ENCODE measurements around the gene CEP83. TPM values are rescaled to one million over a fixed set of nuclear protein-coding genes. Genes with fewer than 3 reads are reported as not detected.

CEP83 gene
- total RNA-seq, 3 donors from 2014 or later = 13.3 to 30.0 (median 23.3) TPM

- no peak overlapping the region for H3K4me3 ChIP-seq
- no peak for DNase-seq (ENCODE audit: low spot score in 2 of 2)
- TF ChIP-seq, protein P1, sequence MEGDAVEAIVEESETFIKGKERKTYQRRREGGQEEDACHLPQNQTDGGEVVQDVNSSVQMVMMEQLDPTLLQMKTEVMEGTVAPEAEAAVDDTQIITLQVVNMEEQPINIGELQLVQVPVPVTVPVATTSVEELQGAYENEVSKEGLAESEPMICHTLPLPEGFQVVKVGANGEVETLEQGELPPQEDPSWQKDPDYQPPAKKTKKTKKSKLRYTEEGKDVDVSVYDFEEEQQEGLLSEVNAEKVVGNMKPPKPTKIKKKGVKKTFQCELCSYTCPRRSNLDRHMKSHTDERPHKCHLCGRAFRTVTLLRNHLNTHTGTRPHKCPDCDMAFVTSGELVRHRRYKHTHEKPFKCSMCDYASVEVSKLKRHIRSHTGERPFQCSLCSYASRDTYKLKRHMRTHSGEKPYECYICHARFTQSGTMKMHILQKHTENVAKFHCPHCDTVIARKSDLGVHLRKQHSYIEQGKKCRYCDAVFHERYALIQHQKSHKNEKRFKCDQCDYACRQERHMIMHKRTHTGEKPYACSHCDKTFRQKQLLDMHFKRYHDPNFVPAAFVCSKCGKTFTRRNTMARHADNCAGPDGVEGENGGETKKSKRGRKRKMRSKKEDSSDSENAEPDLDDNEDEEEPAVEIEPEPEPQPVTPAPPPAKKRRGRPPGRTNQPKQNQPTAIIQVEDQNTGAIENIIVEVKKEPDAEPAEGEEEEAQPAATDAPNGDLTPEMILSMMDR (IDR thresholded peaks at IDR 0.05) = no peak
- no peak for TF ChIP-seq POLR2AphosphoS5 (IDR thresholded peaks at IDR 0.05)
- TF ChIP-seq POLR2A (IDR thresholded peaks at IDR 0.05) = no peak
- intact Hi-C loops (cut with DNase I; ENCODE audit: low total_unique reads) = no loop called here
- H3K27ac ChIP-seq = no peak overlapping the region
- H3K27me3 ChIP-seq = no peaks in the 10 kb centered on the region
- H3K36me3 ChIP-seq = no peaks in the 10 kb centered on the region
- peaks cover 0 to 10% of the 10 kb centered on the region in 2 donors for H3K9me3 ChIP-seq
- no peaks in the 10 kb centered on the region for H3K4me1 ChIP-seq
Measured at GRCh38 chr12:94312378-94312777, 147.3 kb downstream of the CEP83 start.

DNA sequence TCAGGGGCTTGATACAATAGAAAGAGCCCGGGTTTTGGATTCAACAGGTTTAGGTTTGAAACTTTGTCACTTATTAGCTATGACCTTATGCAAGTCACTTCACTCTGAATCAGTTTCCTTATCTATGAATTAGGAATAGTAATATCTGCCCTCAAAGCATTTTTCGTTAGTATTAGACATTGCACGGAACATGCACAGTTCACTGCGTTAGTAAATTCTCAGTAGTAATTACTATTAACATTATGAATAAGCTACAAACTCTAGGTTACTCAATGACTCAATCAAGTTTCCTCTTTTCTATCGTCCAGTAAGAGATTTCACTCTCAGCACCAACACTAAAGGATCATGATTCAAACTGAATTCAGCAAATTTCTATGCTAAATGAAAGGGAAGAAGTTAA, 150.3 kb downstream of the CEP83 start:
- DNase-seq (ENCODE audit: low spot score in 2 of 2) = no peak
- intact Hi-C loops (cut with DNase I; ENCODE audit: low total_unique reads) = loop anchor here (5.0 kb wide), 1 partner anchor 898 kb away; no protein-coding TSS in a partner anchor
- H3K4me3 ChIP-seq = no peak overlapping the region
- no peak overlapping the region for H3K27ac ChIP-seq
- no peaks in the 10 kb centered on the region for H3K9me3 ChIP-seq
- no peaks in the 10 kb centered on the region for H3K27me3 ChIP-seq
- no peaks in the 10 kb centered on the region for H3K36me3 ChIP-seq
- TF ChIP-seq, protein P1 (IDR thresholded peaks at IDR 0.05) = no peak
- TF ChIP-seq POLR2A (IDR thresholded peaks at IDR 0.05) (no peak), POLR2AphosphoS5 (IDR thresholded peaks at IDR 0.05) (no peak)
- H3K4me1 ChIP-seq = no peaks in the 10 kb centered on the region

GRCh38 chr12:94308612-94309011, 151.1 kb downstream of the CEP83 start:
- TF ChIP-seq POLR2AphosphoS5 (IDR thresholded peaks at IDR 0.05) = no peak
- H3K27me3 ChIP-seq = no peaks in the 10 kb centered on the region
- intact Hi-C loops (cut with DNase I; ENCODE audit: low total_unique reads) = loop anchor here (5.0 kb wide), 1 partner anchor 899 kb away; no protein-coding TSS in a partner anchor
- no peak overlapping the region for H3K4me3 ChIP-seq
- no peaks in the 10 kb centered on the region for H3K36me3 ChIP-seq
- H3K27ac ChIP-seq = no peak overlapping the region
- H3K4me1 ChIP-seq = no peaks in the 10 kb centered on the region
- DNase-seq (ENCODE audit: low spot score in 2 of 2) = no peak
- H3K9me3 ChIP-seq = no peaks in the 10 kb centered on the region

DNA sequence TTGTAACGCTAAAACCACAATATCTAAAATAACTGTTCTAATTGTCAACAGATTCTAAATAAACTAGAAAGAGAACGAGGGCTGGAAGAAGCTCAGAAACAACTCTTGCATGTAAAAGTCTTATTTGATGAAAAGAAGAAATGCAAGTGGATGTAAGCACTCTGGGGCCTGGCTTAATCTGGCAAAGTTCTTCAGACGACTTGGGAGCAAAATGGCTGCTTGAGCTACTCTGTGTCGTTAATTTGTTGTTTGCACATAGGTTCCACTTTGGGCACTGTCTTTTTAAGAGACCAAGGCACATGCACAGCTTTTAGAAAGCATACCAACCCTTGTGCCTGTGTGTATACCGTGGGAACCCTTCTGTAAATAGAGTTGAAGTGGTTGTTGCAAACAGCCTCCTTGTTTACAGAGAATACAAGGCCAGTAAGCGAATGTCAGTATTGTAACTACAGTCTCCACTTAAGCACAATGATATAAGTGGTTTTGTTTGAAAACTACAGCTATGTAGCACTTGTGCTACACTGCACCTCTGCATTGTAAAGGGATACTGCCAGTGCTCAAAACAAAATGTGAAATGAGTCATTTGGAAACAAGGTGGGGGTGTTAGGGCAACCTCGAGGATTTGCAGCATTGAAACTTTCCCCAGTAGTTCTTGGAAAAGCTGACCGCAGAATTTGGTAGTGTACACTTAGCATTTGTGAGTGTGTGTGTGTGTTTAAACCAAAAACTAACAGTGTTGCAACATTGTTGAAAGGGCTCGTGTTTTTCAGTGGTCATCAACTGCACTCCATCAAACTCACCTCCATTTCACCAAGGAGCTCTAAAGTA, 154.3 kb downstream of the CEP83 start:
- Histone ChIP-seq H3K9me3 (no peaks in the 10 kb centered on the region), H3K4me1 (no peaks in the 10 kb centered on the region), H3K4me3 (no peak overlapping the region), H3K36me3 (no peaks in the 10 kb centered on the region), H3K27me3 (no peaks in the 10 kb centered on the region), H3K27ac (peak overlapping the region in 1 of 2 donors; percentile 2)
- TF ChIP-seq POLR2A (IDR thresholded peaks at IDR 0.05) = no peak
- TF ChIP-seq POLR2AphosphoS5 (IDR thresholded peaks at IDR 0.05) = no peak
- TF ChIP-seq, protein P1 (IDR thresholded peaks at IDR 0.05) = no peak
- intact Hi-C loops (cut with DNase I; ENCODE audit: low total_unique reads) = loop anchor here (5.0 kb wide), 1 partner anchor 902 kb away; no protein-coding TSS in a partner anchor
- DNase-seq (ENCODE audit: low spot score in 2 of 2) = no peak

DNA sequence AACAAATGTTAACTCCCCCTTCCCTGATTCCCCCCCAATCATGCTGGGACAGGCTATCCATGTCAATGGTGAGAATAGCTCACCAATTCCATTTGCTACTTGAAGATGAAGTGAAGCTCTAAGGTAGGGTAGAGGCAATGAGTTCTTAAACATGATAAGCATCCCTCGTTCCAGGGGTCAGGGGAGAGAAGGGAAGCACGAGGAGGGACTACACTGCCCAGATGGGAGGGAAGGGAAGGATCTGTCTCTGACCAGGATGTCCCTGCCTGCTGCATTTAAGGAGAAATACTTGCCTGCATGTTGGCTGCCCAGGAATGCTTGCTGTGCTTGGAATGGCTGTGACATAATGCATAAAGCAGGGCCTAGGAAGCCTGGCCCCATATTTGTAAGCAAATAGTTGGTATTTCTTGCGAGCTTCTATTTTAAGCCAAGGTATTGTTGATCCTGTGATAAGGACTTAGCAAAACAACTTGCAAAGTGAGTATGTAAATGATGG, 155.1 kb downstream of the CEP83 start:
- Histone ChIP-seq H3K36me3 (no peaks in the 10 kb centered on the region), H3K27ac (peak overlapping the region in 1 of 2 donors; percentile 41), H3K27me3 (no peaks in the 10 kb centered on the region), H3K4me3 (no peak overlapping the region), H3K9me3 (no peaks in the 10 kb centered on the region), H3K4me1 (no peaks in the 10 kb centered on the region)
- intact Hi-C loops (cut with DNase I; ENCODE audit: low total_unique reads) = loop anchor here (5.0 kb wide), 1 partner anchor 903 kb away; no protein-coding TSS in a partner anchor
- DNase-seq (ENCODE audit: low spot score in 2 of 2) = no peak
- TF ChIP-seq POLR2A (IDR thresholded peaks at IDR 0.05) (no peak), POLR2AphosphoS5 (IDR thresholded peaks at IDR 0.05) (no peak)
- TF ChIP-seq, protein P1 (IDR thresholded peaks at IDR 0.05) = no peak
